HG02610 (cell line): Measurements from ENCODE around the gene IFT27.
"Not testable (repeated sequence)": the region's sequence is repeated elsewhere in the genome, so short reads cannot be mapped to it uniquely, and the experiment has no call there.

Experiments used
- ATAC-seq: cut with Tn5 transposase; IDR thresholded peaks from one replicate; pipeline ENCODE4 v1.9.1; 2021; ENCODE audit warnings: mild to moderate bottlenecking, moderate library complexity; ENCODE audit not compliant: unreplicated experiment

IFT27 gene

GRCh38 chr22:36767035-36767775 is 8.7 kb downstream of the IFT27 start:
- no peak for ATAC-seq

GRCh38 chr22:36765943-36766450 is 9.9 kb downstream of the IFT27 start:
- no peak for ATAC-seq

- ATAC-seq, result no peak
Observed at GRCh38 chr22:36765131-36765942, 10.6 kb downstream of the IFT27 start.

GRCh38 chr22:36764641-36765040 is 11.3 kb downstream of the IFT27 start:
- no peak for ATAC-seq

GRCh38 chr22:36764060-36764459 is 11.9 kb downstream of the IFT27 start:
- ATAC-seq, result no peak

- ATAC-seq, result no peak
Observed at GRCh38 chr22:36763576-36763975, 12.3 kb downstream of the IFT27 start.

- ATAC-seq, result no peak
Observed at GRCh38 chr22:36762687-36763260, 13.1 kb downstream of the IFT27 start.

GRCh38 chr22:36761553-36762240 is 14.2 kb downstream of the IFT27 start:
- no peak for ATAC-seq

GRCh38 chr22:36760786-36761185 is 15.1 kb downstream of the IFT27 start:
- no peak for ATAC-seq

- ATAC-seq, result no peak
Observed at GRCh38 chr22:36759481-36760159, 16.3 kb downstream of the IFT27 start.

GRCh38 chr22:36758792-36759271 is 17.1 kb downstream of the IFT27 start:
- ATAC-seq, result no peak

GRCh38 chr22:36757668-36758211 is 18.2 kb downstream of the IFT27 start:
- no peak for ATAC-seq

GRCh38 chr22:36756746-36757655 is 18.9 kb downstream of the IFT27 start:
- ATAC-seq, result no peak

- no peak for ATAC-seq
Observed at GRCh38 chr22:36756031-36756430, 19.9 kb downstream of the IFT27 start.

GRCh38 chr22:36755316-36755715 is 20.6 kb downstream of the IFT27 start:
- no peak for ATAC-seq

GRCh38 chr22:36754881-36755280 is 21.0 kb downstream of the IFT27 start:
- ATAC-seq, result not testable (repeated sequence)

GRCh38 chr22:36753916-36754315 is 22.0 kb downstream of the IFT27 start:
- ATAC-seq, result no peak

GRCh38 chr22:36753120-36753802 is 22.7 kb downstream of the IFT27 start:
- no peak for ATAC-seq
